Measurements from ENCODE around the gene MSLN. TPM values are rescaled to one million over a fixed set of nuclear protein-coding genes. Genes with fewer than 3 reads are reported as not detected.
"Not testable (repeated sequence)": the region's sequence is repeated elsewhere in the genome, so short reads cannot be mapped to it uniquely, and the experiment has no call there.

MSLN gene
- total RNA-seq, 6 donors from 2014 or later, result 47.8 to 275 (median 121) TPM

DNA sequence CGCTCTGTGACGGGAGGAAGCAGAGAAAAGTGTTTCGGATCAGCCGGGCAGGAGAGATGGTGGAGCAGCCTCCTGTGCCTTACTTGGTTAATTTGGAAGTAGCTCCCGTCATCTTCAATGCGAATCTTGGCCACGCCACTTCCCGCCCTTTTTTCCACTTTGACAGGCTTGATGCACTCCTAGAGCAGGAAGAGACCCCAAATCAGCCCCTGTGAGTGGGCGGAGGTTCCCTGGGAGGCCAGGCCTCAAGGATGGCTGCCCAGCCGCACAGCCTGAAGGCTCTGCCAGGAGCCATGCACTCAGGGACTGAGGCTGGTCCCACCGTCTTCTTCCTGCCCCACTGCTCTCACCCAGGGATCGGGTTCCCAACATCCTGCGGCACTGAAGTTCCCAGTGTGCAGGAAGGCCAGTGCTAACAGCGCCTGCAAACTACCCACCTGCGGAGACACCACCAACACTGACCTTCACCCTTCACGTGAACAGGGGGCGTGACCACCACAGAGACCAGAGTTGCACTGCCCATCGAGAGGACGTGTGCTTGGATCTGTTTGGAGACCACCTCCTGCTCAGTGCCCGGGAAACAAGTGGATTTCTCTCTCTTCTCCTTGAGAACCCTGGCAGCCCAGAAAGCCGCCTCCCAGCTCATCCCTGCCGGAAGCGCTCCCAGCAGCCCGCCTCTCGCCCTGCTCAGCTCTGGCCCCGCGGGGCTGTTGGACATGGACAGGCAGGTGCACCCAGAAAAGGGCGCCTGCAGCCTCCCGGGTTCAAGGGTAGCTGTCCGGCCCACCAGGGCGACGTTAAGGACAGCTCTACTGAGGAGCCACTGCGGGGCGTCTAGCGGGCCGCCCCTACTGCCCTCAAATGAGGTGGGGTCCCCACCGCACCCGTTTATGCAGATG, 20.7 kb upstream of the MSLN start:
- H3K36me3 ChIP-seq, result peaks cover 0 to 37% (median 24%) of the 10 kb centered on the region in 4 donors
- TF ChIP-seq POLR2A (IDR thresholded peaks at IDR 0.05) (no peak), POLR2AphosphoS5 (IDR thresholded peaks at IDR 0.05) (no peak), CTCF (IDR thresholded peaks at IDR 0.05) (no peak), EP300 (IDR thresholded peaks at IDR 0.05) (no peak)
- DNase-seq (peak in 1 of 2 donors; percentile 1), ATAC-seq (ENCODE audit: low FRiP score in 2 of 2) (no peak)
- WGBS, 2 donors, result 51 to 78% methylated on average over 20 to 37 of the region's 38 CpGs
- peaks cover 13 to 17% (median 13%) of the 10 kb centered on the region in 4 donors for H3K4me1 ChIP-seq
- H3K9me3 ChIP-seq, result no peaks in the 10 kb centered on the region
- no peaks in the 10 kb centered on the region for H3K27me3 ChIP-seq
- H3K27ac ChIP-seq, result peak overlapping the region in 2 of 4 donors; percentile 8 to 82
- peak overlapping the region; percentile 72 to 99 (median 88) for H3K4me3 ChIP-seq

DNA sequence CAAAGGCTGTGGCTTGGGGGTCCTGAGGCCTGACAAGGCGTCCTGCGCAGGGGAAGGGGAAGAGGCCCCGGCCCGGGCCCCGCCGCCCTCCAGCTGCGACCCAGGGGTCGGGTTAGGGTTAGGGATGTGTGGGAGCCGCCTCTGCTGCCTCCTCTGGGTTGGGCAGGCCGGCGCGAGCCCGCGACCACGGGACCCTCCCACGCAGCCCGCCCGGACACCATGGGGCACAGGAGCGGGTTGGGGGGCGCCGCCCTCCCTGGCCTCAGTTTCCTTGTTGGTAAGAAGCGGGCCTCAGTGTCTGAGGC, 20.1 kb upstream of the MSLN start:
- Histone ChIP-seq H3K27ac (peak overlapping the region; percentile 8 to 82 (median 66)), H3K27me3 (no peaks in the 10 kb centered on the region), H3K9me3 (no peaks in the 10 kb centered on the region), H3K4me1 (peaks cover 13 to 17% (median 13%) of the 10 kb centered on the region in 4 donors), H3K4me3 (peak overlapping the region; percentile 72 to 99 (median 88)), H3K36me3 (peaks cover 0 to 31% (median 21%) of the 10 kb centered on the region in 4 donors)
- TF ChIP-seq POLR2AphosphoS5 (IDR thresholded peaks at IDR 0.05), result no peak
- no peak for TF ChIP-seq CTCF (IDR thresholded peaks at IDR 0.05)
- TF ChIP-seq POLR2A (IDR thresholded peaks at IDR 0.05), result no peak
- no peak for TF ChIP-seq EP300 (IDR thresholded peaks at IDR 0.05)
- 0% methylated on average over 13 of the region's 22 CpGs; no CpG with 5 or more reads in 1 of the 2 donors for WGBS, 2 donors
- DNase-seq (peak in 1 of 2 donors; percentile 88), ATAC-seq (ENCODE audit: low FRiP score in 2 of 2) (peak in 1 of 2 donors; percentile 25)

DNA sequence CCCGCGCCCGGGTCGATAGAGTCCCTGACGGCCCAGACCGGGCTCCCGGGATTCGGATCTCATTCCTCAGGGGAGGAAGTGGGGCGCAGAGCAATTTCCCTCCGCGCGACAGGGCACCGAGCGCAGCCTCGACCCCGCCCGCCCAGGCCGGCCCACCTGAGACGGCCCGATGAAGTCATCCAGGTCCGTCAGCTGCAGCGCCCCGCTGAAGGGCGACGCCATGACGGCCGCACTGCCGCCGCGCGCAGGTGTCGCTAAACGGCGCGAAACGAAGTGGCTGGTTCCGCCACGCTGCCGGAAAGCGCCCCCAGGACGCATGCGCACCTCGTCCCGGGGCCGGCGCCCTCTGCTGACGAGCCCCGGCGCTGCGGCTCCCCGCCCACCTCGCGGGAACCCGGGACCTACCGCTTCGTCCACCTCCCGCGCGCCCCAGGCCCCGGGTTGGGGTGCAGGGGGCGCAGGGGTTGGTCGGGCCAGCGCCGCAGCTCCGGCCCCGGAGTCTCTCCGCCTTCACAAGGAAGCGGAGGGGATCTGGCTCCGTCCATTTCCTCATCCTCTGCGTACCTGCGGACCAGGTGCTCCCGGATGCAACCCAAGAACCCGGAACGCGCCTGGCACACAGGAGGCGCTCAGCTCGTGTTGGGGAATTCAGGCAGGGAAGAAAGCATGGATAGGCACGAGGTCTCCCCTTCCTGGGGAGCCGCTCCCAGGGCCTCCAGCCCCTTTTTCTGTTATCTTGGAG, 19.6 kb upstream of the MSLN start, which contains the start of gene CIAO3:
Gene CIAO3 (minus strand): TSS at position 234 of the 742 bp plus-strand sequence. CDS start 12 bp downstream, at position 222.
- ATAC-seq (ENCODE audit: low FRiP score in 2 of 2) (peak; percentile 91 to 96), DNase-seq (peak; percentile 88 to 99)
- Histone ChIP-seq H3K4me3 (peak within 1 kb of the TSS; percentile 72 to 99 (median 88)), H3K27me3 (no peaks in the 10 kb centered on the region), H3K4me1 (peaks cover 13 to 17% (median 13%) of the 10 kb centered on the region in 4 donors), H3K27ac (peak within 1 kb of the TSS; percentile 8 to 82 (median 66)), H3K9me3 (no peaks in the 10 kb centered on the region), H3K36me3 (peaks cover 0 to 26% (median 18%) of the 10 kb centered on the region in 4 donors)
- TF ChIP-seq EP300 (IDR thresholded peaks at IDR 0.05) (peak in 1 of 4 donors; percentile 98), POLR2AphosphoS5 (IDR thresholded peaks at IDR 0.05) (peak; percentile 100), POLR2A (IDR thresholded peaks at IDR 0.05) (peak in 2 of 4 donors; percentile 68 to 86), CTCF (IDR thresholded peaks at IDR 0.05) (peak; percentile 93 to 100 (median 98))
- 0 to 2% methylated on average over 7 to 26 of the region's 79 CpGs for WGBS, 2 donors

- DNase-seq (peak in 1 of 2 donors; percentile 74), ATAC-seq (ENCODE audit: low FRiP score in 2 of 2) (no peak)
- 89 to 90% methylated on average over 11 to 14 of the region's 15 CpGs for WGBS, 2 donors
- peaks cover 0 to 14% (median 6%) of the 10 kb centered on the region in 4 donors for H3K36me3 ChIP-seq
- peaks cover 13 to 17% (median 13%) of the 10 kb centered on the region in 4 donors for H3K4me1 ChIP-seq
- H3K4me3 ChIP-seq, result no peak overlapping the region
- TF ChIP-seq CTCF (IDR thresholded peaks at IDR 0.05) (no peak), POLR2A (IDR thresholded peaks at IDR 0.05) (no peak), EP300 (IDR thresholded peaks at IDR 0.05) (no peak), POLR2AphosphoS5 (IDR thresholded peaks at IDR 0.05) (no peak)
- H3K27ac ChIP-seq, result no peak overlapping the region
- H3K27me3 ChIP-seq, result no peaks in the 10 kb centered on the region
- H3K9me3 ChIP-seq, result no peaks in the 10 kb centered on the region
Observed at GRCh38 chr16:741986-742629, 18.4 kb upstream of the MSLN start.

GRCh38 chr16:742894-743293, 17.6 kb upstream of the MSLN start:
- ATAC-seq (ENCODE audit: low FRiP score in 2 of 2), result not testable (repeated sequence)

More at GRCh38 chr16:742894-743293, 17.6 kb upstream of the MSLN start:
- H3K36me3 ChIP-seq, H3K27ac ChIP-seq, H3K27me3 ChIP-seq, H3K9me3 ChIP-seq, H3K4me3 ChIP-seq, DNase-seq: not testable (repeated sequence)
- peaks cover 13 to 17% (median 13%) of the 10 kb centered on the region in 4 donors for H3K4me1 ChIP-seq
- WGBS, 2 donors, result 80 to 81% methylated on average over 14 of the region's 14 CpGs

Measured in upper lobe of left lung (tissue), 6 donors.